LNCAP (cell line): Measurements from ENCODE around the gene KCNJ10.

Source experiments
- CTCF ChIP-seq: fragments of 450-650 bp; IDR thresholded peaks from 2 replicates; pipeline ENCODE4 v1.5.1; 2017; ENCODE audit warnings: mild to moderate bottlenecking

Gene KCNJ10

GRCh38 chr1:160078512-160079195, 8.7 kb upstream of the KCNJ10 start:
- TF ChIP-seq CTCF: peak; percentile 98

- no peak for TF ChIP-seq CTCF
These were observed 7.5 kb upstream of the KCNJ10 start for GRCh38 chr1:160077486-160077885.

GRCh38 chr1:160076295-160076694, 6.3 kb upstream of the KCNJ10 start:
- no peak for TF ChIP-seq CTCF

- TF ChIP-seq CTCF: no peak
These were observed 5.9 kb upstream of the KCNJ10 start for GRCh38 chr1:160075836-160076235.

- no peak for TF ChIP-seq CTCF
These were observed 4.9 kb upstream of the KCNJ10 start for GRCh38 chr1:160074865-160075264.

- TF ChIP-seq CTCF: no peak
These were observed 1.3 kb upstream of the KCNJ10 start for GRCh38 chr1:160071289-160071688.

GRCh38 chr1:160070243-160071163, 543 bp upstream of the KCNJ10 start:
- TF ChIP-seq CTCF: no peak
